ENCODE results near the gene ACSS3.

The ACSS3 gene

DNA sequence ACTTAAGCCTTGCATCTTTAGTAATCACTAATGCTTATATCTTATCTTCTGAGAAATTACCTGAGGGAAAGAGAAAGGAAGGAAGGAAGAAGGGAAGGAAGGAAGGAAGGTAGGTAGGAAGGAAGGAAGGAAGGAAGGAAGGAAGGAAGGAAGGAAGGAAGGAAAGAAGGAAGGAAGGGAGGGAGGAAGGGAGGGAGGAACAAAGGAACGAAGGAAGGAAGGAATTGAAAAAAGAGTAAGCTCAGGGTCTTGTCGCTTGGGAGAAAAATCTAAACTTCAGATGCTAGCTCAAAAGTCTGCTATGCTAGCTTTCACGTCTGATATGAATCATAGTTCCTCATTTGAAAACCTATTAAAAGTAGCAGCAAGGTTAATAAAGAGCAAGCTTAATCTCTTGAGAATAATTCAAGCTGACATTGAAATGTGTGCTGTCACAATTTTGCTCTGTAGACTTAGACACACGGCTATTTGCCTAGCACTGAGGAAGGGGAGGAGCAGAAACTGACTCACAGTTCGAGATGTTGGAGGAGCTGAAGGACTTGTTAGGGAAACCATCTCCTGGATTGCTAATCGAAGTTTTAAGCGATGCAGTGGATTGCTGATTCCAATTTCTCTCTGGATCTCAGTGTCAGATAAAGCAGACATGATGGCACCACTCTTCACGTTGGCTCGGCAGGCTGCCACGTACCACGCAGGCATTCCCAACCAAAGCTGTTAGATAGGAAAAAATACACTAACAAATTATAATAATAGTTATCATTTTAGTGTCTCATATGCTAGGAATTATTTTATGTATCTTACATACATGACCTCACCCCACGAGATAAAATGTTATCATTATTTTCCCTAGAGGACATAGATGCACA is 216.7 kb downstream of the ACSS3 start:
- DNase-seq (ENCODE audit: extremely low spot score) = no peak
- TF ChIP-seq, protein P1, sequence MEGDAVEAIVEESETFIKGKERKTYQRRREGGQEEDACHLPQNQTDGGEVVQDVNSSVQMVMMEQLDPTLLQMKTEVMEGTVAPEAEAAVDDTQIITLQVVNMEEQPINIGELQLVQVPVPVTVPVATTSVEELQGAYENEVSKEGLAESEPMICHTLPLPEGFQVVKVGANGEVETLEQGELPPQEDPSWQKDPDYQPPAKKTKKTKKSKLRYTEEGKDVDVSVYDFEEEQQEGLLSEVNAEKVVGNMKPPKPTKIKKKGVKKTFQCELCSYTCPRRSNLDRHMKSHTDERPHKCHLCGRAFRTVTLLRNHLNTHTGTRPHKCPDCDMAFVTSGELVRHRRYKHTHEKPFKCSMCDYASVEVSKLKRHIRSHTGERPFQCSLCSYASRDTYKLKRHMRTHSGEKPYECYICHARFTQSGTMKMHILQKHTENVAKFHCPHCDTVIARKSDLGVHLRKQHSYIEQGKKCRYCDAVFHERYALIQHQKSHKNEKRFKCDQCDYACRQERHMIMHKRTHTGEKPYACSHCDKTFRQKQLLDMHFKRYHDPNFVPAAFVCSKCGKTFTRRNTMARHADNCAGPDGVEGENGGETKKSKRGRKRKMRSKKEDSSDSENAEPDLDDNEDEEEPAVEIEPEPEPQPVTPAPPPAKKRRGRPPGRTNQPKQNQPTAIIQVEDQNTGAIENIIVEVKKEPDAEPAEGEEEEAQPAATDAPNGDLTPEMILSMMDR (IDR thresholded peaks at IDR 0.05; ENCODE audit: control extremely low read depth, extremely low read depth, low read depth, missing control alignments) = no peak
- ChIA-PET POLR2A (no interaction called here), CTCF (interaction anchor here (1.0 to 2.7 kb wide), 3 partner anchors 8 to 11 kb away, joined by 3 to 8 read pairs (median 4); no protein-coding TSS in a partner anchor)

DNA sequence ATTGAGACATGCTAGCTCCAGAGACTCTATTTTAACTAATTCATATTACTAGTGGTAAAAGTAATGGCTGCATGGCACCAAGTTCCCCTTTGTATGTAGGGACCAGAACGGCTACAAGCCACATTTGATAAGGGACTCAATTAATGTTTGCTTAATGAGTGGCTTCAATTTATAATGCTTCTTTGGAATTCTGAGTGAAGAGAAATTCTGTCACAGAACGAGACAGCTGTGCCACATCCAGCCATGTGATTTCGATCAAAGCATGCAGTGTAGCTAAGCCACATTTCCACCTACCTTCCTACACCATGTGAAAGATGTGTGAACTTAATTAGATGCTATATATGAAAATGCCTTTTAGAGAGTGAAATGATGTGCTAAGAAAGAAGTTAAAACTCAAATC is 217.4 kb downstream of the ACSS3 start:
- ChIA-PET CTCF (interaction anchor here (1.0 to 2.7 kb wide), 3 partner anchors 8 to 10 kb away, joined by 3 to 8 read pairs (median 4); no protein-coding TSS in a partner anchor), POLR2A (no interaction called here)
- TF ChIP-seq, protein P1 (IDR thresholded peaks at IDR 0.05; ENCODE audit: control extremely low read depth, extremely low read depth, low read depth, missing control alignments) = no peak
- no peak for DNase-seq (ENCODE audit: extremely low spot score)

DNA sequence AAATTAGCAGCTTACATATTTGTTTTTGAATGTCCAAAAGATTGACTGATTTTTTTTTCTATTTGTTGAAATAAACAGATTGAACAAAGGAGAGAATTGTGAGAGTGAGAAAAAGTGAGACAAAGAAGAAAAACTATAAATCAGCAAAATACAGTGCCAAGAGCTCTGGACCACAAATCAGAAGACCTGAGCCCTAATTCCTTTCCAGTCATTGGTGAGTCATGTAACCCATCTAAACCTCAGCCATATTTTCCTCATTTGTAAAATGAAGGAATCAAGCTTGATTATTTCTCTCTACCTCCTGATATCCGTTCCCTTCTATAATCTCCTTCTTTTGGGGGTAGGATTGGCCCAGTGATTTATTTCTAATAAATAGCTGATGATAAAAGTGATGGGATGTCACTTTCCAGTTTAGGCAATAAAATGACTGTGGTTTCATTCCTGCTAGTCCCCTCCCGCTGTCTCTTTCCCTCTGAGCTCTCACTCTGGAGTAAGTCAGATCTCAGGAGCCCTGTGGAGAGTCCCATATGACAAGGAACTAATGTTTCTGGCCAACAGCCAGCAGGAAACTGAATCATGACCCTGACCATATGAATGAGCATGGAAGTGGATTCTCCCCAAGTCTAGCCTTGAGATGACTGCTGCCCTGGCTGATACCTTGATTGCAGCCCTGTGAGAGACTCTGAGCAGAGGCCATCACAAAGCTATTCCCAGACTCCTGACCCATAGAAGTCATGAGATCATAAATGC is 218.9 kb downstream of the ACSS3 start:
- ChIA-PET POLR2A (no interaction called here), CTCF (interaction anchor here (1.3 to 2.7 kb wide), 3 partner anchors 9 to 39 kb away, joined by 4 to 8 read pairs (median 5); no protein-coding TSS in a partner anchor)
- TF ChIP-seq, protein P1 (IDR thresholded peaks at IDR 0.05; ENCODE audit: control extremely low read depth, extremely low read depth, low read depth, missing control alignments) = no peak
- DNase-seq (ENCODE audit: extremely low spot score) = no peak

DNA sequence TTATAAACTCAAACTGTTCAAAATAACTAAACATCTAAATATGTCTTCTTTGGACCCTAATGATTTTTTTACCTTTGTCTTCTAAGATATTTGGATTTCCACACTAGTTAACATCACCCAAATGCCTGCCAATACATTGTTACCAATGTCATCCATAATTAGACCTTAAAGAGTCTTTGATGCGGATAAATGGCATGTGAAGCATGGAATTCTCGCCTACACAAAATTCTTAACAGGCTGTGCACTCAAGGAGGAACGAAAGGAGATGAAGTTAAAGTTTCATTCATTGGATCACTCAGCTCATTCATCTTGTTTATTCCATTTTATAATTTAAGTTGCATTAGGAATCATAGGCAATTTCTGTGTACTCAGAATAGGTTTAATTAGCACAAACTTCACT is 219.7 kb downstream of the ACSS3 start:
- POLR2A ChIA-PET = no interaction called here
- no peak for DNase-seq (ENCODE audit: extremely low spot score)
- CTCF ChIA-PET = interaction anchor here (1.3 kb wide), 2 partner anchors 14 to 40 kb away, joined by 4 to 5 read pairs; no protein-coding TSS in a partner anchor
- TF ChIP-seq, protein P1 (IDR thresholded peaks at IDR 0.05; ENCODE audit: control extremely low read depth, extremely low read depth, low read depth, missing control alignments) = no peak

DNA sequence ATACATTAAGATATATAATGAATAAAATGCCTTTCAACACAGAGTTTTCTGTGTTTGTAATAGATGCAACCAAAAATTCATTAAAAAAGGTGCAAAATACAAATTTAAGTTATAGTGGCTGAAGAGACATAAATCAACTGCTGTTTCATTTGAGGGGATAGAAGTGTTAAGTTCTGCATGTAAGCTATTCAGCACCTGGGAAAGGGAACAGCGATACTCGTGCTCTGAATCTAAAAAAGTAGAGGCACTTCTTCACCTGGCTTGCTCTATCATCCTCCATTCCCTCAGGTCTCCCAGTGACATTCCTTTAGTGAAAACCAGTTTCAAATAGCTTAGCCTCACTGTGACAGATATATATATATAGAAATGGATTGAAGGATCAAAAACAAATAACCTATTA is 222.6 kb downstream of the ACSS3 start:
- DNase-seq (ENCODE audit: extremely low spot score) = no peak
- ChIA-PET CTCF (interaction anchor here (2.7 kb wide), 1 partner anchor 9 kb away, joined by 6 read pairs; no protein-coding TSS in a partner anchor), POLR2A (no interaction called here)
- TF ChIP-seq, protein P1 (IDR thresholded peaks at IDR 0.05; ENCODE audit: control extremely low read depth, extremely low read depth, low read depth, missing control alignments) = no peak

DNA sequence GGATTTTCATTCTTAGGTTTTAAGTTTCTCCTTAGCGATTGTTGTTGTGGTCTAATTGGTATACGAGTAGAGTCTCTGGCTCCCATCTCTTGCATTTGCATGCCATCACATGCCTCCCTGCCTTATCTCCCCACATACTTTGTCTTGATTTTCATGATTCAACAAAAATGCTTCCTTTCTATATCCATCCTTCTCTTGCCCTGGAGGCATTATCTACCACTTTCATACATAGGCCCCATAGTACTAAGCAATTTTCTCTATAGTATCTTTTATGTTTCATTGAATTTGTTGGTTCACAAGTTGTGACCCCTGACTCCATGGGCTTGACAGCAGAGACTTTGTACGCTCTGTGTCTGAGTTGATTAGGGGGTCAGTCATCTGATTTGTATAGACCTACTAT is 226.1 kb downstream of the ACSS3 start:
- DNase-seq (ENCODE audit: extremely low spot score) = no peak
- CTCF ChIA-PET = no interaction called here
- TF ChIP-seq, protein P1 (IDR thresholded peaks at IDR 0.05; ENCODE audit: control extremely low read depth, extremely low read depth, low read depth, missing control alignments) = no peak
- POLR2A ChIA-PET = no interaction called here
